B cell (primary cell): Measurements from ENCODE around the gene HOXD9. TPM values are rescaled to one million over a fixed set of nuclear protein-coding genes. Genes with fewer than 3 reads are reported as not detected.

Source experiments
- ATAC-seq: fragments of 200-7000 bp; cut with Tn5 transposase; one replicate; pipeline ENCODE4 v1.10.0; 2021; ENCODE audit warnings: low read depth, mild to moderate bottlenecking, moderate number of reproducible peaks, moderate library complexity
- CTCF ChIA-PET: fragments of 350-600 bp; sonication (Branson Sonifier 250); formaldehyde crosslinking; loops from one replicate; lab custom pipeline; 2021; ENCODE audit warnings: antibody characterized with exemption, inconsistent platforms; lab: Charles Lee
- POLR2A ChIA-PET: fragments of 350-600 bp; sonication (Branson Sonifier 250); formaldehyde crosslinking; loops from one replicate; lab custom pipeline; 2021; ENCODE audit warnings: antibody characterized with exemption; lab: Charles Lee
- DNase-seq: peaks from one replicate; pipeline ENCODE4 v3.0.0; 2013
- H2AFZ ChIP-seq: 2 replicates; pipeline ENCODE4 v1.6.1; 2012; ENCODE audit warnings: mild to moderate bottlenecking, low read depth, low read length; ENCODE audit not compliant: insufficient read depth, poor library complexity, severe bottlenecking
- H3K27ac ChIP-seq, 2 donors: 1 replicate in 1 of 2; 2 replicates in 1 of 2; pipeline ENCODE4 v1.5.1; 2012 to 2013; ENCODE audit warnings: low read length in 2 of 2, mild to moderate bottlenecking in 2 of 2, moderate library complexity in 1 of 2
- H3K27me3 ChIP-seq, 4 experiments: fragments of 200-600 bp in 1 of 4; sonication (generic) in 1 of 4; replicated peaks in 1 of 4; 1 replicate in 2 of 4; 2 replicates in 2 of 4; pipeline versions ENCODE4 v1.6.1 to v1.7.0; 2013 to 2016; ENCODE audit warnings: low read length in 3 of 4, mild to moderate bottlenecking in 2 of 4, mixed read lengths in 1 of 4, moderate library complexity in 1 of 4; ENCODE audit not compliant: insufficient read depth in 4 of 4, control insufficient read depth in 3 of 4; ENCODE audit errors: control extremely low read depth in 1 of 4
- H3K36me3 ChIP-seq, 2 experiments: replicated peaks in 1 of 2; 1 replicate in 1 of 2; 2 replicates in 1 of 2; pipeline versions ENCODE4 v1.6.1 to v1.7.1; 2013; ENCODE audit warnings: low read length in 1 of 2; ENCODE audit not compliant: insufficient read depth in 2 of 2, control insufficient read depth in 1 of 2; ENCODE audit errors: control extremely low read depth in 1 of 2, extremely low read depth in 1 of 2
- H3K4me1 ChIP-seq, 2 donors: fragments of 200-600 bp in 1 of 2; sonication (generic) in 1 of 2; 1 replicate in 1 of 2; 2 replicates in 1 of 2; pipeline versions ENCODE4 v1.5.1 to v1.6.1; 2013 to 2017; ENCODE audit warnings: low read length in 2 of 2; ENCODE audit not compliant: control insufficient read depth in 2 of 2, insufficient read depth in 2 of 2
- H3K4me2 ChIP-seq: replicated peaks from 2 replicates; pipeline ENCODE3; 2012; ENCODE audit warnings: mild to moderate bottlenecking, low read depth, low read length; ENCODE audit not compliant: poor library complexity, severe bottlenecking
- H3K4me3 ChIP-seq, 5 experiments: fragments of 200-600 bp in 1 of 5; sonication (generic) in 1 of 5; 1 replicate in 3 of 5; 2 replicates in 2 of 5; pipeline versions ENCODE4 v1.5.1 to v1.7.0; 2011 to 2016; ENCODE audit warnings: low read length in 4 of 5, mild to moderate bottlenecking in 4 of 5, low read depth in 2 of 5, control low read depth in 1 of 5, moderate library complexity in 1 of 5; ENCODE audit not compliant: insufficient read depth in 1 of 5; ENCODE audit errors: control extremely low read depth in 1 of 5, extremely low read depth in 1 of 5
- H3K79me2 ChIP-seq: fragments of 200-600 bp; sonication (generic); one replicate; pipeline ENCODE4 v1.6.0; 2016; ENCODE audit warnings: low read length; ENCODE audit not compliant: control insufficient read depth, insufficient read depth
- H3K9ac ChIP-seq: fragments of 200-600 bp; sonication (generic); 2 replicates; pipeline ENCODE4 v1.6.1; 2017; ENCODE audit warnings: mild to moderate bottlenecking, low read length, moderate library complexity
- H3K9me3 ChIP-seq, 3 donors: one replicate each; pipeline versions ENCODE4 v1.6.1 to v1.7.1; 2013; ENCODE audit warnings: low read length in 2 of 3; ENCODE audit not compliant: control insufficient read depth in 2 of 3, insufficient read depth in 1 of 3; ENCODE audit errors: control extremely low read depth in 1 of 3
- H4K20me1 ChIP-seq: 2 replicates; pipeline ENCODE4 v1.6.0; 2012; ENCODE audit warnings: mild to moderate bottlenecking, low read length; ENCODE audit not compliant: insufficient read depth, control insufficient read depth, poor library complexity, severe bottlenecking
- H3K27ac Mint-ChIP-seq: one replicate; pipeline ENCODE4 v1.8.0; 2021; ENCODE audit warnings: mixed read lengths
- H3K27me3 Mint-ChIP-seq: one replicate; pipeline ENCODE4 v1.8.0; 2021; ENCODE audit warnings: mixed read lengths
- H3K4me1 Mint-ChIP-seq: one replicate; pipeline ENCODE4 v1.8.0; 2021; ENCODE audit warnings: mixed read lengths
- H3K4me3 Mint-ChIP-seq: one replicate; pipeline ENCODE4 v1.8.0; 2021; ENCODE audit warnings: mixed read lengths
- H3K9me3 Mint-ChIP-seq: one replicate; pipeline ENCODE4 v1.8.0; 2022; ENCODE audit warnings: mixed read lengths; ENCODE audit not compliant: insufficient read depth
- CTCF ChIP-seq: fragments of 200-600 bp; IDR thresholded peaks from one replicate; pipeline ENCODE4 v1.8.0; 2022; ENCODE audit warnings: antibody characterized with exemption, mild to moderate bottlenecking
- EZH2 ChIP-seq: IDR thresholded peaks from 2 replicates; pipeline ENCODE4 v1.6.1; 2012; ENCODE audit warnings: borderline replicate concordance, low read depth, mild to moderate bottlenecking, moderate library complexity, low read length; ENCODE audit not compliant: insufficient read depth, poor library complexity, severe bottlenecking
- WGBS: methylation state at CpG from one replicate; pipeline ENCODE4 v1.1.5; 2013; ENCODE audit warnings: missing lambda C conversion rate; ENCODE audit not compliant: insufficient coverage; 5-methylcytosine and 5-hydroxymethylcytosine counted together
- intact Hi-C: fragments of 100-400 bp; cut with micrococcal nuclease; formaldehyde crosslinking; loops from one replicate; pipeline ENCODE4 v1.10.0; 2022
- polyA minus RNA-seq: library from RNA; depleted of rRNA, polyadenylated mRNA; stranded (reverse); fragments of >200 nt; gene quantifications from 2 replicates; pipeline ENCODE4 v1.2.3, GENCODE V29; 2012
- polyA plus RNA-seq: library from polyadenylated mRNA; depleted of rRNA; stranded (reverse); fragments of >200 nt; gene quantifications from 2 replicates; pipeline ENCODE4 v1.2.3, GENCODE V29; 2012
- total RNA-seq, 2 donors: library from RNA; stranded (reverse); fragments of 120-200 nt in 1 of 2; gene quantifications; 1 replicate in 1 of 2; 2 replicates in 1 of 2; pipeline versions ENCODE4 v1.2.3 to v1.2.4, GENCODE V29; 2013 to 2022

HOXD9 gene
- not detected in 2 replicates for total RNA-seq
- 0.05 TPM for total RNA-seq (2013)
- not detected in 2 replicates for polyA plus RNA-seq
- polyA minus RNA-seq: not detected in 2 replicates

GRCh38 chr2:176122683-176123410 is at the start of gene HOXD9:
Gene HOXD9 (plus strand): TSS chr2:176122719. CDS start chr2:176122769, 50 bp downstream.
- ATAC-seq: no peak
- Mint-ChIP-seq H3K9me3 (peaks cover 2% of the 10 kb centered on the region), H3K4me1 (peaks cover 13% of the 10 kb centered on the region), H3K27me3 (peaks cover 79% of the 10 kb centered on the region), H3K4me3 (peak within 1 kb of the TSS; percentile 54), H3K27ac (no peak within 1 kb of the TSS)
- ChIA-PET CTCF (interaction anchor here (1.2 kb wide), 1 partner anchor 332 kb away, joined by 3 read pairs; no protein-coding TSS in a partner anchor), POLR2A (no interaction called here)
- Histone ChIP-seq H3K9me3 (peaks cover 0 to 44% (median 0%) of the 10 kb centered on the region in 3 donors), H3K27me3 (peaks cover 0 to 91% (median 75%) of the 10 kb centered on the region in 4 experiments), H3K9ac (peak within 1 kb of the TSS; percentile 26), H3K27ac (no peak within 1 kb of the TSS), H3K4me3 (peak within 1 kb of the TSS in 2 of 5 experiments; percentile 26 to 33), H3K4me2 (peak within 1 kb of the TSS; percentile 72), H3K4me1 (peaks cover 5 to 40% of the 10 kb centered on the region in 2 donors), H4K20me1 (no peaks in the 10 kb centered on the region), H2AFZ (peak within 1 kb of the TSS; percentile 40), H3K36me3 (no peaks in the 10 kb centered on the region), H3K79me2 (no peaks in the 10 kb centered on the region)
- 8% methylated on average over 84 of the region's 84 CpGs for WGBS
- DNase-seq: no peak
- TF ChIP-seq CTCF: no peak
- TF ChIP-seq EZH2: no peak
- intact Hi-C loops: no loop called here
